Peyer's patch (tissue), 4 donors: Measurements from ENCODE around the gene ASF1B.

Source experiments
- POLR2A ChIP-seq, 2 donors: fragments of 450-650 bp; IDR thresholded peaks; one replicate each; pipeline ENCODE4 v1.5.1; 2017; ENCODE audit warnings: antibody characterized with exemption in 2 of 2, mild to moderate bottlenecking in 2 of 2, moderate library complexity in 2 of 2
- TF ChIP-seq, protein P1 (sequence below), 6 experiments: fragments of 450-650 bp in 4 of 6; fragments of 200-600 bp in 2 of 6; sonication (generic) in 1 of 6; IDR thresholded peaks; one replicate each; pipeline ENCODE4 v1.5.1; 2017 to 2019; ENCODE audit warnings: antibody characterized with exemption in 6 of 6, mild to moderate bottlenecking in 3 of 6, moderate library complexity in 1 of 6

DNA sequence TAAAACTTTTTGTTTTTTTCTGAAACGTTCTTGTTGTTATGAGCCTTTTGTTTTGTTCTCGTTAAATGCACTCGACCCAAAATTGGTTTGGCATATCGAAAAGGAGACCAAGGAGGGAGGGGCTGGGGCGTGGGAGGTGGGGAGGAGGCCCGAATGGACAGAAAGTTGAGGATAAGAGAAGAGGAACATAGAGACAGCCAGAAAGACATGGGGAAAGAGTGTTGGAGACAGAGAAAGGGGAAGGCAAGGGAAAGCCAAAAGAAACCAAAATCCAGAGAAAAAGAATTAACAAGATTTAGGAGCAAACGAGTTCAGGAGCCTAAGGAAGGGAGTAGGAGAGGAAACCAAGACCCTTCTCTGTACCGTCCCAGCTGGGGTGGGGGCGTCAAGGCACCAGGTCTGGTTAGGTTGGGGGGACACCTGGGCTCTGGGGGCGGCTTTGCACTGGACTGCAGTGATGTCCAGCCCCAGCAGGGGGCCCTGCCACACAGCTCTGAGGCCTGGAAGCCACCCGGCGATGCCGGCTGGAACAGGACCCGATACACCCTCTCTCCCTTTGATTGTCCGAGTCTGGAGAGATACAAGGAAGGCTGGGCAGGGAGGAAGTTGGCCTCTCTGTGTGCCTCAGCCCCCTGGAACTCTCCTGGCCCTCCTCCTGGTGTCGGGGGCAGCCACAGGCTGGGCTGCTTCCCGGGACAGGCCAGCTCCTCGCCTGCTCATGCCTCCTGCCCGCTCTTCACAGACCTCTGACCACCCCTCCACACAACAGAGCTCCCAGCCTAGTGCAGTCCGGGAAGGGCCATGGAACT is 11.6 kb upstream of the ASF1B start:
- TF ChIP-seq POLR2A (IDR thresholded peaks at IDR 0.05), result no peak
- TF ChIP-seq, protein P1, sequence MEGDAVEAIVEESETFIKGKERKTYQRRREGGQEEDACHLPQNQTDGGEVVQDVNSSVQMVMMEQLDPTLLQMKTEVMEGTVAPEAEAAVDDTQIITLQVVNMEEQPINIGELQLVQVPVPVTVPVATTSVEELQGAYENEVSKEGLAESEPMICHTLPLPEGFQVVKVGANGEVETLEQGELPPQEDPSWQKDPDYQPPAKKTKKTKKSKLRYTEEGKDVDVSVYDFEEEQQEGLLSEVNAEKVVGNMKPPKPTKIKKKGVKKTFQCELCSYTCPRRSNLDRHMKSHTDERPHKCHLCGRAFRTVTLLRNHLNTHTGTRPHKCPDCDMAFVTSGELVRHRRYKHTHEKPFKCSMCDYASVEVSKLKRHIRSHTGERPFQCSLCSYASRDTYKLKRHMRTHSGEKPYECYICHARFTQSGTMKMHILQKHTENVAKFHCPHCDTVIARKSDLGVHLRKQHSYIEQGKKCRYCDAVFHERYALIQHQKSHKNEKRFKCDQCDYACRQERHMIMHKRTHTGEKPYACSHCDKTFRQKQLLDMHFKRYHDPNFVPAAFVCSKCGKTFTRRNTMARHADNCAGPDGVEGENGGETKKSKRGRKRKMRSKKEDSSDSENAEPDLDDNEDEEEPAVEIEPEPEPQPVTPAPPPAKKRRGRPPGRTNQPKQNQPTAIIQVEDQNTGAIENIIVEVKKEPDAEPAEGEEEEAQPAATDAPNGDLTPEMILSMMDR (IDR thresholded peaks at IDR 0.05), result peak; percentile 26 to 76 (median 67)
